SK-N-SH treated with all-trans-retinoic acid at 6 μM for 48 hours (cell line): ENCODE results near the gene SCD5.

ENCODE experiments used
- ATAC-seq: fragments of 200-7000 bp; cut with Tn5 transposase; 3 replicates; pipeline ENCODE4 v1.9.1; 2020; ENCODE audit warnings: mild to moderate bottlenecking, moderate library complexity
- ARNTL ChIP-seq: fragments of 450-650 bp; formaldehyde crosslinking; IDR thresholded peaks from 2 replicates; pipeline ENCODE4 v1.5.0; 2020; ENCODE audit warnings: low read depth, mild to moderate bottlenecking, moderate library complexity, borderline replicate concordance
- CREB5 ChIP-seq: fragments of 250-450 bp; sonication (Bioruptor Pico); IDR thresholded peaks from 2 replicates; pipeline ENCODE4 v1.5.1; 2020; ENCODE audit warnings: low read depth, mild to moderate bottlenecking, moderate library complexity
- CSDC2 ChIP-seq: fragments of 250-450 bp; sonication (Bioruptor Pico); IDR thresholded peaks from 2 replicates; pipeline ENCODE4 v1.5.0; 2020; ENCODE audit warnings: mild to moderate bottlenecking, moderate library complexity
- CSRNP3 ChIP-seq: fragments of 250-450 bp; sonication (Bioruptor Pico); IDR thresholded peaks from 2 replicates; pipeline ENCODE4 v1.5.1; 2021; ENCODE audit warnings: mild to moderate bottlenecking, moderate library complexity
- ESRRG ChIP-seq: fragments of 250-450 bp; sonication (Bioruptor Pico); IDR thresholded peaks from 2 replicates; pipeline ENCODE4 v1.6.1; 2021; ENCODE audit warnings: mild to moderate bottlenecking
- ISL1 ChIP-seq: fragments of 250-450 bp; sonication (Bioruptor Pico); IDR thresholded peaks from 2 replicates; pipeline ENCODE4 v2.1.2; 2022; ENCODE audit warnings: mild to moderate bottlenecking, moderate library complexity
- OSR1 ChIP-seq: fragments of 250-450 bp; sonication (Bioruptor Pico); IDR thresholded peaks from 2 replicates; pipeline ENCODE4 v1.8.0; 2022; ENCODE audit warnings: moderate library complexity, mild to moderate bottlenecking, inconsistent platforms
- PATZ1 ChIP-seq: fragments of 250-450 bp; sonication (Bioruptor Pico); IDR thresholded peaks from 2 replicates; pipeline ENCODE4 v1.8.0; 2020; ENCODE audit warnings: mild to moderate bottlenecking, moderate library complexity, borderline replicate concordance
- RARB ChIP-seq: fragments of 250-450 bp; sonication (Bioruptor Pico); IDR thresholded peaks from 2 replicates; pipeline ENCODE4 v1.8.0; 2021; ENCODE audit warnings: mild to moderate bottlenecking, moderate library complexity
- SNAI2 ChIP-seq: fragments of 250-450 bp; sonication (Bioruptor Pico); IDR thresholded peaks from 2 replicates; pipeline ENCODE4 v1.5.0; 2020; ENCODE audit warnings: mild to moderate bottlenecking, moderate library complexity
- TCF4 ChIP-seq: fragments of 250-450 bp; sonication (Bioruptor Pico); IDR thresholded peaks from 2 replicates; pipeline ENCODE4 v1.8.0; 2021; ENCODE audit warnings: mild to moderate bottlenecking, moderate library complexity, borderline replicate concordance
- TOX ChIP-seq: fragments of 250-450 bp; sonication (Bioruptor Pico); IDR thresholded peaks from 2 replicates; pipeline ENCODE4 v1.8.0; 2021; ENCODE audit warnings: mild to moderate bottlenecking, moderate library complexity, borderline replicate concordance
- ZC3H10 ChIP-seq: fragments of 250-450 bp; sonication (Bioruptor Pico); IDR thresholded peaks from 2 replicates; pipeline ENCODE4 v1.5.1; 2021; ENCODE audit warnings: mild to moderate bottlenecking, moderate library complexity
- ZFP3 ChIP-seq: fragments of 250-450 bp; sonication (Bioruptor Pico); IDR thresholded peaks from 2 replicates; pipeline ENCODE4 v1.5.0; 2020; ENCODE audit warnings: mild to moderate bottlenecking, moderate library complexity
- ZFP30 ChIP-seq: fragments of 450-650 bp; formaldehyde crosslinking; IDR thresholded peaks from 2 replicates; pipeline ENCODE4 v1.5.0; 2022; ENCODE audit warnings: mild to moderate bottlenecking, moderate library complexity
- ZNF565 ChIP-seq: fragments of 450-650 bp; formaldehyde crosslinking; conservative IDR thresholded peaks from 2 replicates; pipeline ENCODE4 v1.5.0; 2020; ENCODE audit warnings: low read depth, mild to moderate bottlenecking, moderate library complexity
- ZNF70 ChIP-seq: fragments of 450-650 bp; formaldehyde crosslinking; IDR thresholded peaks from 2 replicates; pipeline ENCODE4 v1.5.0; 2020; ENCODE audit warnings: mild to moderate bottlenecking, moderate library complexity
- ZNF8 ChIP-seq: fragments of 450-650 bp; formaldehyde crosslinking; IDR thresholded peaks from 2 replicates; pipeline ENCODE4 v1.5.0; 2020; ENCODE audit warnings: mild to moderate bottlenecking, moderate library complexity
- TF ChIP-seq, protein P1 (sequence below): fragments of 250-450 bp; sonication (Bioruptor Pico); IDR thresholded peaks from 2 replicates; pipeline ENCODE4 v1.5.0; 2020; ENCODE audit warnings: mild to moderate bottlenecking, moderate library complexity

Gene SCD5

GRCh38 chr4:82733636-82734035 is 65.0 kb downstream of the SCD5 start:
- peak; percentile 61; the same call in 2 of the 3 replicates for ATAC-seq
- TF ChIP-seq CSDC2 (CRISPR knock-in tag), result no peak
- no peak for TF ChIP-seq ZNF8 (CRISPR knock-in tag)
- TF ChIP-seq CREB5 (CRISPR knock-in tag), result no peak
- no peak for TF ChIP-seq ZNF70 (CRISPR knock-in tag)
- TF ChIP-seq ZNF565 (CRISPR knock-in tag), result no peak
- TF ChIP-seq OSR1 (CRISPR knock-in tag), result no peak
- no peak for TF ChIP-seq PATZ1 (CRISPR knock-in tag)
- no peak for TF ChIP-seq ZFP3 (CRISPR knock-in tag)
- TF ChIP-seq ZC3H10 (CRISPR knock-in tag), result no peak
- no peak for TF ChIP-seq ARNTL (CRISPR knock-in tag)
- no peak for TF ChIP-seq ISL1
- no peak for TF ChIP-seq SNAI2 (CRISPR knock-in tag)

GRCh38 chr4:82728301-82728700 is 70.3 kb downstream of the SCD5 start:
- no peak for TF ChIP-seq ISL1
- TF ChIP-seq TOX (CRISPR knock-in tag), result no peak
- no peak for TF ChIP-seq ZNF70 (CRISPR knock-in tag)
- no peak for TF ChIP-seq ZFP30
- TF ChIP-seq RARB (CRISPR knock-in tag), result no peak
- TF ChIP-seq TCF4, result no peak
- no peak for TF ChIP-seq ZC3H10 (CRISPR knock-in tag)
- no peak for TF ChIP-seq CSDC2 (CRISPR knock-in tag)
- no peak for TF ChIP-seq CSRNP3 (CRISPR knock-in tag)
- no peak for TF ChIP-seq PATZ1 (CRISPR knock-in tag)
- no peak for TF ChIP-seq SNAI2 (CRISPR knock-in tag)
- TF ChIP-seq, protein P1, sequence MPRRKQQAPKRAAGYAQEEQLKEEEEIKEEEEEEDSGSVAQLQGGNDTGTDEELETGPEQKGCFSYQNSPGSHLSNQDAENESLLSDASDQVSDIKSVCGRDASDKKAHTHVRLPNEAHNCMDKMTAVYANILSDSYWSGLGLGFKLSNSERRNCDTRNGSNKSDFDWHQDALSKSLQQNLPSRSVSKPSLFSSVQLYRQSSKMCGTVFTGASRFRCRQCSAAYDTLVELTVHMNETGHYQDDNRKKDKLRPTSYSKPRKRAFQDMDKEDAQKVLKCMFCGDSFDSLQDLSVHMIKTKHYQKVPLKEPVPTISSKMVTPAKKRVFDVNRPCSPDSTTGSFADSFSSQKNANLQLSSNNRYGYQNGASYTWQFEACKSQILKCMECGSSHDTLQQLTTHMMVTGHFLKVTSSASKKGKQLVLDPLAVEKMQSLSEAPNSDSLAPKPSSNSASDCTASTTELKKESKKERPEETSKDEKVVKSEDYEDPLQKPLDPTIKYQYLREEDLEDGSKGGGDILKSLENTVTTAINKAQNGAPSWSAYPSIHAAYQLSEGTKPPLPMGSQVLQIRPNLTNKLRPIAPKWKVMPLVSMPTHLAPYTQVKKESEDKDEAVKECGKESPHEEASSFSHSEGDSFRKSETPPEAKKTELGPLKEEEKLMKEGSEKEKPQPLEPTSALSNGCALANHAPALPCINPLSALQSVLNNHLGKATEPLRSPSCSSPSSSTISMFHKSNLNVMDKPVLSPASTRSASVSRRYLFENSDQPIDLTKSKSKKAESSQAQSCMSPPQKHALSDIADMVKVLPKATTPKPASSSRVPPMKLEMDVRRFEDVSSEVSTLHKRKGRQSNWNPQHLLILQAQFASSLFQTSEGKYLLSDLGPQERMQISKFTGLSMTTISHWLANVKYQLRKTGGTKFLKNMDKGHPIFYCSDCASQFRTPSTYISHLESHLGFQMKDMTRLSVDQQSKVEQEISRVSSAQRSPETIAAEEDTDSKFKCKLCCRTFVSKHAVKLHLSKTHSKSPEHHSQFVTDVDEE (CRISPR knock-in tag), result no peak
- TF ChIP-seq ZFP3 (CRISPR knock-in tag), result no peak
- ATAC-seq, result no peak

DNA sequence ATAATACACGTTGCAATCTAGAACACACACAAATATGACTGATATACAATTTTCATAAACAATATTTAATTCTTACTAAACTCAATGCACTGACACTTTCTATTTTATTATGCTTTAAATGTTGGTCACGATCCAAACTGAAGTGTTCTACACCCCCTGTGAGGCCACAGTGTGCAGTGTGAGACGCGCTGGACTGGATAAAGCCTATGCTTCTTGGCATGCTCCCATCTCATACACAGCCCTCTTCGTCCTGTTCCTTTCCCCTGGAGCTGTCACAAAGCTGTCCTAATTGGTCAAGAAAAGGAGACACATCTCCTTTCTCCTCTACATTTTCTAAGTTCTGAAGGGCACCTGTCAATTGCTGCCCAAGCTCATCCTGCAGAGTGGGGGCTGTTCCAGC is 72.0 kb downstream of the SCD5 start:
- no peak for ATAC-seq
- TF ChIP-seq CREB5 (CRISPR knock-in tag) (no peak), ESRRG (CRISPR knock-in tag) (no peak), ZNF8 (CRISPR knock-in tag) (no peak)
